ENCODE data around the gene PARD3B. TPM values are rescaled to one million over a fixed set of nuclear protein-coding genes. Genes with fewer than 3 reads are reported as not detected.

PARD3B gene
- total RNA-seq, 4 donors from 2014 or later, result 32.8 to 69.6 (median 47.3) TPM

DNA sequence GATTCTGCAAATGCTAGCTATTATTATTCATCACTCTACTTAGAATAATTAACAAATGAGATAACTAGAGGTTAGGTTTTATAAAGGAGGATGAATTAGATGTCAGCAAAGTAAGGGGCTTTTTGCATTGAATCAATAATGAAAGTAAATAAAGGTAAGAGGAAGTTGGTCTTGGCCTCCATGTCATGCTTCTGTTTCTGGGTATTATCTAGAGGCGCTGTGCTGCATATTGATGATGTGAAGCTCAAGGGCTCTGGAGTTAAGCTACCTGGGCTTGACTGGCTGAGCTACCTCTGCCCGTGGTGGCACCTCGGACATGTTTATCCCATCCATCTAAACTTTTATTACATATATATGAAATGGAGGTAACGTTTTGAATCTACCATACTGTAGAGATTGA is 350.9 kb downstream of the PARD3B start:
- TF ChIP-seq, protein P1, sequence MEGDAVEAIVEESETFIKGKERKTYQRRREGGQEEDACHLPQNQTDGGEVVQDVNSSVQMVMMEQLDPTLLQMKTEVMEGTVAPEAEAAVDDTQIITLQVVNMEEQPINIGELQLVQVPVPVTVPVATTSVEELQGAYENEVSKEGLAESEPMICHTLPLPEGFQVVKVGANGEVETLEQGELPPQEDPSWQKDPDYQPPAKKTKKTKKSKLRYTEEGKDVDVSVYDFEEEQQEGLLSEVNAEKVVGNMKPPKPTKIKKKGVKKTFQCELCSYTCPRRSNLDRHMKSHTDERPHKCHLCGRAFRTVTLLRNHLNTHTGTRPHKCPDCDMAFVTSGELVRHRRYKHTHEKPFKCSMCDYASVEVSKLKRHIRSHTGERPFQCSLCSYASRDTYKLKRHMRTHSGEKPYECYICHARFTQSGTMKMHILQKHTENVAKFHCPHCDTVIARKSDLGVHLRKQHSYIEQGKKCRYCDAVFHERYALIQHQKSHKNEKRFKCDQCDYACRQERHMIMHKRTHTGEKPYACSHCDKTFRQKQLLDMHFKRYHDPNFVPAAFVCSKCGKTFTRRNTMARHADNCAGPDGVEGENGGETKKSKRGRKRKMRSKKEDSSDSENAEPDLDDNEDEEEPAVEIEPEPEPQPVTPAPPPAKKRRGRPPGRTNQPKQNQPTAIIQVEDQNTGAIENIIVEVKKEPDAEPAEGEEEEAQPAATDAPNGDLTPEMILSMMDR (IDR thresholded peaks at IDR 0.05; ENCODE audit: low read depth), result no peak

DNA sequence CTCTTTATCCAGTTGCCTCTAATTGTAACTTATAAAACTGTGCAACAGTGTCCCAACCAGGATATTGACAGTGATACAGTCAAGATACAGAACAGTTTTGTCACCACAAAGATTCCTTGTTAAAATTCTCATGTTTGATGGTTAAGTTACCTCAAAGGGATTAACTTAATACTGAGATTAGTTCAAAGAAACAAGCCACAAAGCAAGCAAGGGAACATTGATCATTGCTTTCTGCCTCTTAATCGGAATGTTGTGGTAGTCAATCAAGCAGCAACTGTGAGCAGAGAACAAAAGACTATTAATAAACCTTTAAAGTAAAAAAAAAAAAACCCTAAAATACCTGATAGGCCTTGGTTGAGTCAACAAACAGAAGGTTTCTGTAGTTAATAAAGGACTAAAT is 352.3 kb downstream of the PARD3B start:
- TF ChIP-seq, protein P1 (IDR thresholded peaks at IDR 0.05; ENCODE audit: low read depth), result no peak

DNA sequence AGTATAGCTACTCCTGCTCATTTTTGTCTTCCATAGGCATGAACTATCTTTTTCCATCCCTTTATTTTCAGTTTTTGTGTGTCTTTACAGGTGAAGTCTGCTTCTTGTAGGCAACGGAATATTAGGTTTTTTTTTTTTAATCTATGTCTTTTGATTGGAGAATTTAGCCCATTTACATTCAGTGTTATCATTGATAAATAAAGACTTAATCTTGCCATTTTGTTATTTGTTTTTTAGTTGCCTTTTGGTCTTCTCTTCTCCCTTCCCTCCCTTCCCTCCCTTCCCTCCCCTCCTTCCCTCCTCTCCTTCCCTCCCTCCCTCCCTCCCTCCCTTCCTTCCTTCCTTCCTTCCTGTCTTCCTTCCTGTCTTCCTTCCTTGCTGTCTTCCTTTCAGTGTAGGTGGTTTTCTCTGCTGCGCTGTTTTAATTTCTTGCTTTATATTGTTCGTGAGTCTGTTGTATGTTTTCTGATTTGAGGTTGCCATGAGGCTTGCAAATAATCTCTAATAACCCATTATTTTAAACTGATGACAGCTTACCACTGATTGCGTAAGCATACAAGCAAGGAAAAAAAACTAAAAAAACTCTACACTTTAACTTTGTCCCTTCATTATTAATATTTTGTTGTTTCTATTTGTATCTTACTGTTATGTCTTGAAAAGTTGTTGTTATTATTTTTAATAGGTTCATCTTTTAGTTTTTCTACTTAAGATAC is 353.8 kb downstream of the PARD3B start:
- TF ChIP-seq, protein P1 (IDR thresholded peaks at IDR 0.05; ENCODE audit: low read depth), result no peak

DNA sequence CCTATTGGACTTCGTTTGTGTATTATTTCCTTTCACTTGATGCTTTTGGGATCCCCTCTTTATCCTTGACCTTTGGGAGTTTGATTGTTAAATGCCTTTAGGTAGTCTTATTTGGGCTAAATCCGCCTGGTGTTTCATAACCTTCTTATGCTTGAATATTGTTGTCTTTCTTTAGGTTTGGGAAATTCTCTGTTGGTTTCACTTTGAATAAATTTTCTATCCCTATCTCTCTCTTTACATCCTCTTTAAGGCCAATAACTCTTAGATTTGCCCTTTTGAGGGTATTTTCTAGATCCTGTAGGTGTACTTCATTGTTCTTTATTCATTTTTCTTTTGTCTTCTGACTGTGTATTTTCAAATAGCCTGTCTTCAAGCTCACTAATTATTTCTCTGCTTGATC is 354.7 kb downstream of the PARD3B start:
- TF ChIP-seq, protein P1 (IDR thresholded peaks at IDR 0.05; ENCODE audit: low read depth), result no peak

DNA sequence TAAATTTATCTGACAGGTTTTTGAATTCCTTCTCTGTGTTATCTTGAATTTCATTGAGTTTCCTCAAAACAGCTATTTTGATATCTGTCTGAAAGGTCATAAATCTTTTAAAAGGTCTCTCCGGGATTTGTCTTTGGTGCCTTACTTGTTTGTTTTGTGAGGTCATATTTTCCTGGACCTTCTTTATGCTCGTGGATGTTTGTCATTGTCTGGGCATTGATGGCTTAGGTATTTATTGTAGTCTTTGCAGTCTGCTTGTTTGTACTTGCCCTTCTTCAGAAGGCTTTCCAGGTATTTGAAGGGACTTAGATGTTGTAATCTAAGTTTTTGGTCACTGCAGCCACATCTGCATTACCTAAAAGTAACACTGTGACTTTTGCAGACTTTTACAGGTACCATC is 355.2 kb downstream of the PARD3B start:
- TF ChIP-seq, protein P1 (IDR thresholded peaks at IDR 0.05; ENCODE audit: low read depth), result no peak

DNA sequence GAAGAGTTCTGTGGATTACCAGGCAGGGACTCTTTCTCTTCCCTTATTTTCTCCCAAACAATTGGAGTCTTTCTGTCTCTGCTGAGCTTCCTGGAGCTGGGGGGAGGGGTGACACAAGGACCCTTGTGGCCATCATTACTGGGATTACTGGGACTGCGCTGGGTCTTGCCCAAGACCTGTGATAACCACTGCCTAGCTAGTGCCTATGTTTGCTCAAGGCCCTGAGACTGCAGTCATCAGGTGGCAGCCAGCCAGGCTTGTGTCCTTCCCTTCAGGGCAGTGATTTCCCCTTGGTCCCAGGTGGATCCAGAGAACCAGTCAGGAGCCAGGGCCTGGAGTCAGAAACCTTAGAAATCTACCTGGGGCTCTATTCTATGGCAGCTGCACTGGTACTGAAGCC is 355.6 kb downstream of the PARD3B start:
- TF ChIP-seq, protein P1 (IDR thresholded peaks at IDR 0.05; ENCODE audit: low read depth), result no peak

DNA sequence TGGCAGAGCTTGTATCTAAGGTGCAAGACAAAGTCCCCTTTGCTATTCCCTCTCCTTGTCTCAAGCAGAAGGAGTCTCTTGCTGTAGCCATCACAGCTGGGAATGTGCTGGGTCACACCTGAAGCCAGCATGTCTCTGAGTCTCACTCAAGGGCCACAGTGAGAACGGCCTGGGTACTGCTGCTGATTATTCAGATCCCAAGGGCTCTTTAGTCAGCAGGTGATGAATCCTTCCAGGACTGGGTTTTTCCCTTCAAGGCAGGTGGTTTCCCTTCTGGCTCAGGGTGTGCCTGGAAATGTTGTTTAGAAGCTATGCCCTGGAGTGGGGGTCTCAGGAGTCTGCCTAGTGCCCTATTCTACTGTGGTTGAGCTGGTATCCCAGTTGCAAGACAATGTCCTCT is 356.3 kb downstream of the PARD3B start:
- TF ChIP-seq, protein P1 (IDR thresholded peaks at IDR 0.05; ENCODE audit: low read depth), result no peak

Measured in subcutaneous adipose tissue (tissue), 4 donors.